NCI-H2081 treated with DMSO at 0.1 percent for 48 hours (cell line): ENCODE results near the gene GORASP2.
A peak's percentile ranks its signal among the peaks of the same experiment; 100 is the strongest.

Experiments used
- DNase-seq: peaks from one replicate; lab custom pipeline; 2025; lab: John Stamatoyannopoulos, UW

Gene GORASP2

GRCh38 chr2:170923799-170924198 lies 5.3 kb upstream of the GORASP2 start:
- no peak for DNase-seq

GRCh38 chr2:170924969-170925368 lies 4.1 kb upstream of the GORASP2 start:
- DNase-seq: no peak

GRCh38 chr2:170925923-170926322 lies 3.1 kb upstream of the GORASP2 start:
- no peak for DNase-seq

DNA sequence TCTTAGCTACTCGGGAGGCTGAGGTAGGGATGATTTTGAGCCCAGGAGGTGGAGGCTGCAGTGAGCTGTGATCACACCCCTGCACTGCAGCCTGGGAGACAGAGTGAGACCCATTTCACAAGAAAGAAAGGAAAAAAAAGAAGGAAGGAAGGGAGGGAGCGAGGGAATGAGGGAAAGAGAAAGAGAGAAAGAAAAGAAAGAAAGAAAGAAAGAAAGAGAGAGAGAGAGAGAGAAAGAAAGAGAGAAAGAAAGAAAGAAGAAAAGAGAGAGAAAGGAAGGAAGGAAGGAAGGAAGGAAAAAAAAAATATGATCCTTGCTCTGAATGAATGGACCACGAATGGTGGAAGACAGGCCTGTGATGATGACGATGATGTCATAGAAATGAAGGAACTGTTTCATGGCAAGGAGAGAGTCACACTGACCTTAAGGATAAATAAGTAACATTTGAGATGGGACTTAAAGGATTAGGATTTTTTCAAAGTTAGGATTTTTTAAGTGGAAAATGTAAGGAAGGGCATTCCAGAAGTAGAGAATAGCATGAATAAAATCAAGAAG lies 2.2 kb upstream of the GORASP2 start:
- DNase-seq: no peak

DNA sequence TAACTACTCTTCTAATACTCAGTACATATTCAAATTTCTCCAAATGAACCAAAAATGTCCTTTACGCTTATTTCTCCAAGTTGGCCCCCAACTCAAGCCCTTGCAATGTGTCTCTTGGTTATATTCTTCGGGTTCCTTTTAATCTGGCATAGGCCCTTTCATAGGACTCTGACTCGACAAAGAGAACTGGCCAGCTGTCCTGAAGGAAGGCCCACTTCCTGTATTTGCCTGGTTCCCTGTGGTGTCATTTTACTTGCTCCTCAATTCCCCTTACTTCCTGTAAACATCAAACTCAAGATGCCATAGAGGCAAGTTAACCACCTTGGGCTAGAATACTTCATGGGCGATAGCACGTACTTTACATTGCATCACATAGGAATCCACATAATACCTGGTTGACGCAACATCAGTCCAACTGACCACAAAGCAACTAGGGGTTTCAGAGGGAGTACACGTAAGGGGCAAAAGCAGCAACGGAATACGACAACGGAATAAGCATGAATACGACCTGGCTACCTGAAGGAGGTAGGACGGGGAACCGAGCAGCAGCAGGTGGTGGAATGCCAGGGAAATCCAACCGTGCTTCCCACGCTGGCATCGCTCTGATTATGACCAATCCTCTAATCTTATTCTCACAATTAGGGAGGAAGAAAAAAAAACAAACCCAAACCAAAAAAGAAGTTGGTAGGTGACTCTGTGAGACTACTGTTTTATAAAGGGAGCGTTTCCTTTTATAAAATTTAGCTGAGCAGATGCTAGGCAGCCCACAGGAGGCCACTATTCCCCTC lies 823 bp upstream of the GORASP2 start:
- DNase-seq: peak; percentile 8

GRCh38 chr2:170929686-170930050 lies 615 bp downstream of the GORASP2 start:
- no peak for DNase-seq

DNA sequence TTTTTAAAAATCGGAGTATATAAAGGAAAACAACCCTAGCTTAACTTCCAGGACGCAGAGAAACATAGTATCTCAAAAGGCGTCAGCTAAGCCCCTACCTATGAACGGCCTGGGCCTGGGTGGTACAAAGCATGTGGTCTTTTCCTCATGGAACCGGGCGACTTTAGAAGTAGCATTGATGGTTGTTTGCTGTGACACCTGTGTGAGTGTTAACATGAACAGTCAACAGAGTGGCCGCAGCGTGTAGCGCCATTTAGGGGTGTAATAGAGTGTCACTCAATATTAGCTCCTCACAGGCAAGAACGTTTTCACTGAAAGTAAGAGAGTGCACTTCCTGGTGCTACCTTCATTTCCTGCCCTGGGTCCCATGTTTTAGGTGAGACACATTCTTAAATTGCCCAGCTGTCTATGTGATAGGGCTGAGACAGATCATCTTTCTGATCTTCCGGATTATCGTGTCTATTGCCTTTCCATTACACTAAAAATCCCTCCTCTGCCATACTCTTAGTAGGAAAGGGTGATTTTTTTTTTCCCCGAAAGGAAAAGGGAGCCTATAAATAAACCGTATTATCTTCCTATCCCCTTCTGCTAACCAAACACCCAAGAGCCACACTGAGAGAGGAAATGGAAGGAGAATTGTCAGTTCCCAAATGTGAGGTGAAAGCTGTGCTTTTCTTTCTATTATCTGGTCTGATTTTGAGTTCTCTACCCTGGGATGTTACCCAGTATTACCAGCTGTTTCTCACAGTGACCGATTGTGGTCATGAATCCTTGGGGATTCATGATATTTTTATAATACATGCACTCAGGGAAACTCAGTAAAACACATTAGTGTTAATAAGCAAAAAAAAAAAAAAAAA lies 1.3 kb downstream of the GORASP2 start:
- DNase-seq: peak; percentile 48

GRCh38 chr2:170930991-170931266 lies 1.9 kb downstream of the GORASP2 start:
- no peak for DNase-seq

GRCh38 chr2:170932166-170932565 lies 3.1 kb downstream of the GORASP2 start:
- no peak for DNase-seq

DNA sequence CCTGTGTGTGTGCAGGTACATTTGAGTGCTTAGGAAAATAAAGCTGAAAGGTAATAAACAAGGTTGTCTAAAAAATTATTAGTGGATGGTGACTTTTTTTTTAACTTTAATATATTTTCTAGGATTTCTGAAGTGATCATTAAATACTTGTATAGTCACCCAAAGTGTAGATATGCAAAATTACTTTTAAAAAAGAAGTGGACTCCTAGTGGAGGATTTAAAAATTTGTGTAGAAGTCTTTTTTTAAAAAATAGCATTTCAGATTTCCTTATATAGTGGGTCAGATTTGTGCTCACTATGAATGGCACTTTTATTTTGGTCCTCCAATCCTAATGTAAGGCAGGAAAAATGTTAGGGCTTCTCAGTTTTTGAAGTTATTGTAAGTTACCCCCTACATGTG lies 3.9 kb downstream of the GORASP2 start:
- no peak for DNase-seq

DNA sequence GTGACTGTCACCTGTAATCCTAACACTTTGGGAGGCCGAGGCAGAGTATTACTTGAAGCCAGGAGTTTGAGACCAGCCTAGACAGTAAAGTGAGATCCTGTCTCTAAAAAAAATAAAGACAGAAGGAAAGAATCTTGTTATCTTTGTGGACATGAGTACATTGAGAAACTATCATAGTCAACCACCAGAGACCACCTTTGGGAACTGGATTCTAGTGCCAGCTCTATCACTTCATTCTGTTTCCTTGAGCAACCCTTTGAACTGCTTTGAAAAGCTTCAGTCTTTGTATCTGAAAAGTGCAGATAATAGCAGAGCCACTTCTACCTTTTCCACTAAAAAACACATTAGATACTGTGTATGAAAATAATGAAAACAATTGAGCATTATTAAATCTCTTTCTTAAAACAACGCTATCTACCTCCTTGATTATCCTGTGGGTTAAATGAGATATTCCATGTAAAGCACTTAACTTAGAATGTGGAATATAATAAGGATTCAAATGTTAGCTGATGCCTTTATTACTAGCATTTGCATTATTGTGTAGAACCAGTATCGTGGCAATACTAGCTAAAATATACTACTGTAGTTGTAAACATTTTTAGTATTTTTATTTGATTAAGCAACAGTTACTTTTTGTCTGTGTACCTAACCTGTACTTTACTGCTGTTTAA lies 8.8 kb downstream of the GORASP2 start:
- no peak for DNase-seq

GRCh38 chr2:170940066-170940465 lies 11.0 kb downstream of the GORASP2 start:
- DNase-seq: no peak

DNA sequence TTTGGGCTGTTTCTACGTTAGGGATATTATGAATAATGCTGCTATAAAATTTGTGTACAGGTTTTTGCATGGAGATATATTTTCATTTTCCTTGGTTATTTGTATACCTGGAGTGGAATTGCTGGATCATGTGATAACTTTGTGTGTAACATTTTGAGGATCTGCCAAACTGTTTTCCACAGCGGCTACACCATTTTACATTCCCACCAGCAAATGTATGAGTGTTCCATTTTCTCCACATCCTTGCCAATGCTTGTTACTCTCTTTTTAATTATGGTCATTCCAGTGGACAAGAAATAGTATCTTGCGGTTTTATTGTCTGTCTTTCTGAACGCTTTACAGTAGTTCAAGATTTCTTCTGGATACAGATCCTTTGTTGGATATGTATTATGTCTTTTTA lies 13.6 kb downstream of the GORASP2 start:
- no peak for DNase-seq

DNA sequence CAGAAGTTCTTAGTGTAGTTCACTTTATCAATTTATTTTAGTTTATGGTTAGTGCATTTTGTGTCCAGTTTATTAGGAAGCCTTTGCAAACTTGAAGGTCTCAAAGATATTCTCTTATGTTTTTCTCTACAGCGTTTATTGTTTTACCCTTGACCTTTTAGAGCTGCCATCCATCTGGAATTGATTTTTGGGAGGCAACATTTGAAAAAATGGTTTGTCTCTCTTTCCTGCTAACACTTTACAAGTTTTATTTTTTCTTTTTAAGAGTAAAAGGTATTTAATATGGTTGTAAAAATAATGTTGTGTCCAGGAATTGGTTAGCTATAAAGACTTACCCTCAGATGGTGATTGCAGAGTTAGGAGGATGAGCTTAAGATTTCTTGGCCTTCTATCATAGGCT lies 14.0 kb downstream of the GORASP2 start:
- no peak for DNase-seq

DNA sequence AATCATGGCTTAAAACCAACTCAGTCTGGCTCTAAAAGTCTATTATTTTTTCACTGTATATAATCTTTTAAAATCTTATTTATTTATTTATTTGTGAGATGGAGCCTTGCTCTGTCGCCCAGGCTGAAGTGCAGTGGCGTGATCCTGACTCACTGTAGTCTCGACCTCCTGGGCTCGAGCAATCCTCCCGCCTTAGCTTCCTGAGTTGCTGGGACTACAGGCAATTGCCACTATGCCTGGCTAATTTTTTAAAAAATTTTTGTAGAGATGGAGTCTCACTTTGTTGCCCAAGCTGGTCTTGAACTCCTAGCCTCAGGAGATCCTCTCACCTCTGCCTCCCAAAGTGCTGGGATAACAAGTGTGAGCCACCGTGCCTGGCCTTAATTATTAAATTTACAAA lies 14.5 kb downstream of the GORASP2 start:
- DNase-seq: no peak

DNA sequence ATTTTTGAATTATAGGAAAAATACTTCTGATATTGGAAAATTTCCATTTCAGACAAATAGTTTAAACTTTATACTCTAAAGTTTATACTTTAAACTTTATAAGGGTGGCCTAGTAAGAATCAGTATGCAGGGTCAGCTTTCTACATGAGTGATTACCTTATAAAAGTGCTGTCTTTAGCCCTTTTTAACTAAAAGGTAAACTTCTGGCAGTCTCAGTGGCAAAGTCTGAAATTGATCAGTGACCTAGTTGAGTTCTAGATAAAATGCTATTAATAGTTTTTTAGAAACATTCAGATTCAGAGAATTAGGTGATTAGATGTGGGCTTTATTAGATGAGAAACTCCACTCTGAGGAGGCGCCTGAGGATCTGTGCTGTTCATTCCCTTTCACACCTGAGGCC lies 15.5 kb downstream of the GORASP2 start:
- DNase-seq: no peak

DNA sequence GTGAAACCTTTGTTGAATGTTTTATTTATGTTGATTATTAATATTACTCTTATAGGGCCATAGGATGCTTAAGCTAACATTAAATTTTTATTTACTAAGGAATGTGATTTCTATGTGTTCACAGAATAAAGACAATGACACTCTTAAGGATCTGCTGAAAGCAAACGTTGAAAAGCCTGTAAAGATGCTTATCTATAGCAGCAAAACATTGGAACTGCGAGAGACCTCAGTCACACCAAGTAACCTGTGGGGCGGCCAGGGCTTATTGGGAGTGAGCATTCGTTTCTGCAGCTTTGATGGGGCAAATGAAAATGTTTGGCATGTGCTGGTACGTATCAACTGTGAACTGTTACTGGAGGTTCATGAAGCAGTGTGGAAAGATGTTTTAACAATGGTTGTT lies 20.4 kb downstream of the GORASP2 start:
- DNase-seq: no peak

DNA sequence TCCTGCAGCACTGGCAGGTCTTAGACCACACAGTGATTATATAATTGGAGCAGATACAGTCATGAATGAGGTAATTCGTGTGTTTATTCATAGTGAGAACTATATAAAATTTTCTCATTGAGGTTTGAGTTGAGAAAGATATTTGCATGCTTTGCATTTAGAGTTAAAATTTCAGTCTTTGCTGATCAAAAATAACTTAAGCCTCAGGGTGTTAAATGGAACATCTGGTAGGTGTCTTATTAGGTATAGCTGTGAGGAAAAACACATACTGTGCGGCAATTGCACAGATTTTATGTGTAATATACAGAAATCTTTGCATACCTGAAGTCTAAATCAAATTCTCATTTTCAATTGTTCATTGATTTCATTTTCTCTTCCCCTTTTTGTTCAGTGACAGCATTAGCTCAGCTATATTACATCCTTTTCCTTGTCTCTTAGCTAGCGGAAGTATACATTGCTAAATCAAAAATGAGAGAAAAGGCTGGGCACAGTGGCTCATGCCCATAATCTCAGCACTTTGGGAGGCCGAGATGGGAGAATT lies 21.2 kb downstream of the GORASP2 start:
- DNase-seq: no peak

DNA sequence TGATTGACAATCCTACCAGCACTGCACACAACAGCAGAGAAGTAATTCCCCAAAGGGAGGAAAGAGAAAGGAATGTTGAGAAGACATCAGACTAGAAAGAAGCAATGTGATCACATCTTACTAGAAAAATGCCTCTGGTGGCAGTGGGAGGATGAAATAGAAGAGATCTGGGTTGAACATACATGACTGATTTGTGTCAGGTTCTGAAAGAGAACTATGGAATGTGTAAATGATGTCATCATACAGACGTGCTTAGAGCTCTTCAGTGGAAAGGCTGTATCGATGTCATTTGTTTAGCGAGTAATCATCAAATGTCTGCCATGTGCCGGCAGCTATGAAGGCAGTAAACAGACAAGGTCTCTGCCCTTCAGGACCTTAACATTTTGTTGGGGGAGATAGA lies 24.9 kb downstream of the GORASP2 start:
- no peak for DNase-seq

DNA sequence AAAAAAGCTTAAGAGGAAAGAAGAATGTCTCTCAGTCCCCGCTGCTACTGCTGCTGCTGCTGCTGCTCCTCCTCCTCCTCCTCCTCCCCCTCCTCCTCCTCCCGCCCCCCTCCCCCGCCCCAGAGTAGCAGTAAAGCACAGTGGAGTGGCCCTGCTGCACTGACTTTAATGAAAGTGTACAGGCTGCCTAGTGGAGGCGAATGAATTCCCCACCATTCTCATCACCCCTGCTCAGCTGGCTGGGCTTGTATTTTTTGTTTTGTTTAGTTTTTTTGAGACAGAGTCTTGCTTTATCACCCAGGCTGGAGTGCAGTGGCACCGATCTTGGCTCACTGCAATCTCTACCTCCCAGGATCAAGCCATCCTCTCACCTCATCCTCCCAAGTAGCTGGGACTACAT lies 34.3 kb downstream of the GORASP2 start:
- no peak for DNase-seq

DNA sequence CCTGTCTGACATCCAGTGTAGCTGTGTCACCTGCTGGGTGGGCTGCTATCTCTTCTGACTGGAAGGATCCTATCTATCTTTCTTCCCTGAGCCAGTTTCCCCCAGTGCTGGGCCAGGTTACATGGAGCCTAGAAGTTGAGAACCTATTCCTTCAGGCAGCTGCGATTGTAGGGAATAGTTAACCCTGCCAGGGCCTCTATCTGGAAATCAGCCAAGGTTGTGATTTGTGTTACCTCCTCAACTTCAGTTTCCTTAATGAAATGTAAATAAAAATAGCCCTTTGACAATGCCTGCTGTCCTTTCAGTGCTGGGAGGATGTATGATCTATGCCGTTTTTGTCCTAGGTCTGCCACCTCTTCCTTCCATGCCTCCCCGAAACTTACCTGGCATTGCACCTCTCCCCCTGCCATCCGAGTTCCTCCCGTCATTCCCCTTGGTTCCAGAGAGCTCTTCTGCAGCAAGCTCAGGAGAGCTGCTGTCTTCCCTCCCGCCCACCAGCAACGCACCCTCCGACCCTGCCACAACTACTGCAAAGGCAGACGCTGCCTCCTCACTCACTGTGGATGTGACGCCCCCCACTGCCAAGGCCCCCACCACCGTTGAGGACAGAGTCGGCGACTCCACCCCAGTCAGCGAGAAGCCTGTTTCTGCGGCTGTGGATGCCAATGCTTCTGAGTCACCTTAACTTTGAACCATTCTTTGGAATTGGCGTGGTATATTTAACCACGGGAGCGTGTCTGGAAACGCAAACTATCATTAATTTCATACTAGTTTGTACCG lies 36.6 kb downstream of the GORASP2 start:
- DNase-seq: no peak
